SK-N-SH (cell line): ENCODE data around the gene SLC34A3. TPM values are rescaled to one million over a fixed set of nuclear protein-coding genes. Genes with fewer than 3 reads are reported as not detected.

ENCODE experiments used
- CTCF ChIA-PET: fragments of 300-600, 350-600 bp; formaldehyde crosslinking; extraction: SDS; loops from one replicate; lab custom pipeline; 2021; lab: Yijun Ruan, JAX
- POLR2A ChIA-PET: fragments of 350-600 bp; sonication (Branson Sonifier 250); formaldehyde crosslinking; extraction: SDS; loops from one replicate; lab custom pipeline; 2020; ENCODE audit warnings: antibody characterized with exemption, inconsistent platforms; lab: Yijun Ruan, JAX
- DNase-seq: peaks from one replicate; pipeline ENCODE4 v3.0.0; 2012
- H2AFZ ChIP-seq: fragments of 200-600 bp; sonication (generic); 2 replicates; pipeline ENCODE4 v1.8.1; 2016; ENCODE audit warnings: antibody characterized with exemption, mild to moderate bottlenecking, low read depth
- H3F3A ChIP-seq: fragments of 200-600 bp; sonication (generic); replicated peaks from 2 replicates; pipeline ENCODE3; 2016; ENCODE audit warnings: antibody characterized with exemption, mild to moderate bottlenecking; ENCODE audit not compliant: insufficient read depth
- H3K27ac ChIP-seq, 2 experiments: fragments of 200-500 bp in 1 of 2; fragments of 200-600 bp in 1 of 2; sonication (Bioruptor generic) in 1 of 2; sonication (generic), shearing (Covaris generic) in 1 of 2; 2 replicates each; pipeline versions ENCODE4 v1.5.1 to v1.6.1; 2014 to 2016; ENCODE audit warnings: low read depth in 2 of 2, inconsistent platforms in 1 of 2, low read length in 1 of 2, mild to moderate bottlenecking in 1 of 2, mixed read lengths in 1 of 2
- H3K27me3 ChIP-seq: fragments of 200-600 bp; sonication (generic), shearing (Covaris generic); 2 replicates; pipeline ENCODE4 v1.6.1; 2016; ENCODE audit warnings: mixed run types; ENCODE audit not compliant: insufficient read depth
- H3K36me3 ChIP-seq, 2 experiments: fragments of 200-500 bp in 1 of 2; fragments of 200-600 bp in 1 of 2; sonication (Bioruptor generic) in 1 of 2; sonication (generic) in 1 of 2; replicated peaks in 1 of 2; 2 replicates each; pipeline versions ENCODE3 to v1.5.1; 2014 to 2016; ENCODE audit warnings: low read length in 1 of 2, mild to moderate bottlenecking in 1 of 2; ENCODE audit not compliant: insufficient read depth in 2 of 2, control insufficient read depth in 1 of 2
- H3K4me1 ChIP-seq, 2 experiments: fragments of 200-500 bp in 1 of 2; fragments of 200-600 bp in 1 of 2; sonication (Bioruptor generic) in 1 of 2; sonication (generic), shearing (Covaris generic) in 1 of 2; 2 replicates each; pipeline versions ENCODE4 v1.5.1 to v1.6.1; 2014 to 2016; ENCODE audit warnings: low read depth in 1 of 2, low read length in 1 of 2, mixed run types in 1 of 2; ENCODE audit not compliant: insufficient read depth in 2 of 2, control insufficient read depth in 1 of 2
- H3K4me2 ChIP-seq: fragments of 200-600 bp; sonication (generic), shearing (Covaris generic); 2 replicates; pipeline ENCODE4 v1.6.1; 2017; ENCODE audit warnings: mixed run types
- H3K4me3 ChIP-seq, 2 experiments: fragments of 200-500 bp in 1 of 2; fragments of 200-600 bp in 1 of 2; sonication (Bioruptor generic) in 1 of 2; sonication (generic), shearing (Covaris generic) in 1 of 2; 2 replicates each; pipeline versions ENCODE4 v1.5.1 to v1.8.1; 2014 to 2016; ENCODE audit warnings: low read depth in 2 of 2, inconsistent platforms in 1 of 2, low read length in 1 of 2, mild to moderate bottlenecking in 1 of 2, mixed read lengths in 1 of 2, moderate library complexity in 1 of 2
- H3K79me2 ChIP-seq: fragments of 200-600 bp; sonication (generic); 2 replicates; pipeline ENCODE4 v1.8.1; 2017; ENCODE audit warnings: mild to moderate bottlenecking; ENCODE audit not compliant: insufficient read depth
- H3K9ac ChIP-seq: fragments of 200-600 bp; sonication (generic); 2 replicates; pipeline ENCODE4 v1.6.1; 2017; ENCODE audit warnings: mixed run types
- H3K9me2 ChIP-seq: fragments of 200-600 bp; sonication (generic); 2 replicates; pipeline ENCODE4 v1.6.1; 2017; ENCODE audit warnings: mixed run types
- H3K9me3 ChIP-seq: fragments of 200-600 bp; sonication (generic); 2 replicates; pipeline ENCODE4 v1.6.1; 2017; ENCODE audit warnings: mixed run types, mild to moderate bottlenecking, moderate library complexity
- H4K20me1 ChIP-seq: fragments of 200-600 bp; sonication (generic); 2 replicates; pipeline ENCODE4 v1.6.1; 2017; ENCODE audit warnings: mild to moderate bottlenecking, mixed run types; ENCODE audit not compliant: insufficient read depth
- ELF1 ChIP-seq: IDR thresholded peaks from 2 replicates; pipeline ENCODE4 v1.4.0; 2012
- EP300 ChIP-seq, 2 experiments: IDR thresholded peaks; 2 replicates each; pipeline versions ENCODE4 v1.4.0 to v1.6.1; 2012; ENCODE audit warnings: borderline replicate concordance in 1 of 2, low read depth in 1 of 2, low read length in 1 of 2
- EZH2phosphoT487 ChIP-seq: fragments of 200-600 bp; sonication (generic); IDR thresholded peaks from 2 replicates; pipeline ENCODE4 v1.6.1; 2017; ENCODE audit warnings: low read depth, mixed run types, mild to moderate bottlenecking, antibody characterized with exemption, moderate library complexity, borderline replicate concordance
- FOSL2 ChIP-seq: IDR thresholded peaks from 2 replicates; pipeline ENCODE4 v1.4.0; 2012; ENCODE audit warnings: low read depth, mild to moderate bottlenecking, moderate library complexity, borderline replicate concordance
- FOXJ3 ChIP-seq: sonication (generic); formaldehyde crosslinking; IDR thresholded peaks from 2 replicates; pipeline ENCODE4 v1.5.1; 2020; ENCODE audit warnings: mild to moderate bottlenecking, missing genetic modification reagents
- GATA2 ChIP-seq: sonication (generic); formaldehyde crosslinking; IDR thresholded peaks from 2 replicates; pipeline ENCODE4 v1.5.0; 2020; ENCODE audit warnings: mild to moderate bottlenecking, missing genetic modification reagents
- MEF2A ChIP-seq: IDR thresholded peaks from 2 replicates; pipeline ENCODE4 v1.4.0; 2012; ENCODE audit warnings: low read depth, borderline replicate concordance
- MXI1 ChIP-seq: IDR thresholded peaks from 2 replicates; pipeline ENCODE4 v1.6.1; 2012; ENCODE audit warnings: mild to moderate bottlenecking, low read depth, low read length, improper control_type of control experiment
- NFIC ChIP-seq: IDR thresholded peaks from 2 replicates; pipeline ENCODE4 v1.4.0; 2012; ENCODE audit warnings: borderline replicate concordance
- NRF1 ChIP-seq: IDR thresholded peaks from 2 replicates; pipeline ENCODE4 v1.6.1; 2012; ENCODE audit warnings: low read depth, mild to moderate bottlenecking, low read length
- POLR2AphosphoS5 ChIP-seq: IDR thresholded peaks from 2 replicates; pipeline ENCODE4 v1.6.1; 2012; ENCODE audit warnings: low read depth, low read length
- RFX5 ChIP-seq: IDR thresholded peaks from 2 replicates; pipeline ENCODE4 v1.6.1; 2012; ENCODE audit warnings: mild to moderate bottlenecking, improper control_type of control experiment, low read length
- SIN3A ChIP-seq: IDR thresholded peaks from 2 replicates; pipeline ENCODE4 v1.6.1; 2012; ENCODE audit warnings: low read depth, mild to moderate bottlenecking, low read length, moderate library complexity, borderline replicate concordance
- SMC3 ChIP-seq: IDR thresholded peaks from 2 replicates; pipeline ENCODE4 v1.6.1; 2012; ENCODE audit warnings: low read depth, low read length, improper control_type of control experiment
- TAF1 ChIP-seq: IDR thresholded peaks from 2 replicates; pipeline ENCODE4 v1.6.1; 2012; ENCODE audit warnings: low read depth, mild to moderate bottlenecking, low read length, moderate library complexity, borderline replicate concordance
- YY1 ChIP-seq: IDR thresholded peaks from 2 replicates; pipeline ENCODE4 v1.4.0; 2012; ENCODE audit warnings: low read depth, mild to moderate bottlenecking
- WGBS: methylation state at CpG from one replicate; pipeline ENCODE4 v1.1.6; 2017; ENCODE audit warnings: low lambda C conversion rate; 5-methylcytosine and 5-hydroxymethylcytosine counted together
- polyA plus RNA-seq, 3 experiments: library from polyadenylated mRNA; depleted of rRNA; stranded (reverse); fragments of >200 nt; gene quantifications; 2 replicates each; pipeline ENCODE4 v1.2.3, GENCODE V29; 2012
- TF ChIP-seq, protein P1 (sequence below): IDR thresholded peaks from 2 replicates; pipeline ENCODE4 v1.4.0; 2012; ENCODE audit warnings: low read depth, borderline replicate concordance
- TF ChIP-seq, protein P2 (sequence below): IDR thresholded peaks from 2 replicates; pipeline ENCODE4 v1.4.0; 2012; ENCODE audit warnings: low read depth
- TF ChIP-seq, protein P3 (sequence below): fragments of 200-600 bp; sonication (generic); IDR thresholded peaks from 2 replicates; pipeline ENCODE4 v1.6.1; 2017; ENCODE audit warnings: antibody characterized with exemption, mild to moderate bottlenecking, moderate library complexity
- TF ChIP-seq, protein P4 (sequence below): fragments of 150-350 bp; IDR thresholded peaks from 2 replicates; pipeline ENCODE4 v1.6.1; 2017; ENCODE audit warnings: antibody characterized with exemption, low read length, low read depth, borderline replicate concordance

SLC34A3 gene
- polyA plus RNA-seq, 1 of the 3 experiments (the other 2 are of a cell fraction), result not detected

DNA sequence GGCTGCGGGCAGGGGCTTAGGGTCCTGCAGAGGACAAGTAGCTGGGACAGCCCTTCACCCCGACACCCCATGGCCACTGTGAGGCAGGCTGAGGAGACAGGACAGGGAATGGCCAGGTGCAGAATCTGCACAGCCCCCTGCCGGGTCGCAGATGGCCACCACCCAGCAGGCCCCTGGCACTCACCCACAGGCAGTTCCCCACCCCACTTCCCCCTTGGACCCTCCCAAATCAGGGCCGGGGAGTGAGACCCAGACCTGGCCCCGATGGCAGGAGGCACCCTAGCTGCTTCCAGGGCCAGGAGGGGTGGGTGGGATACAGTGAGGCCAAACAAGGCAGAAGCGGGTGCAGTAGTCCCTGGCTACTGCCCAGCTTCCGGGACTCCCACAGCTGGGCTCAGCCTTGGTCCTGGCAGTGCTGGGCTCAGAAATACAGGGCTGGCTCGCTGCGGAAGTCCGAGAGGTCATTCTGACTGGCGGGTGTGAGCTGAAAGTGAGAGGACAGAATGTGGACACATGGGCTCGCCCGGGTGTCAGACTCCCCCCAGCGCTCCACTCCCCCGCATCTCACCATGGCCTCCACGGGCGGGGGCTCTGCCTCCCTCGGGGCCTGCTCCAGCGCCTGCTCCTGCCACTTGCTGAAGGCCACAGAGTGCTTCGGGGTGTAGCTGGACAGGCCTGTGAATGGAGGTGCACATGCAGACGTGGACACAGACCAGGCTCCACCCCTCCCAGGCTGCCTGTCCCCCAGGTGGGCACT is 38.8 kb upstream of the SLC34A3 start (continued):
- TF ChIP-seq, protein P1, sequence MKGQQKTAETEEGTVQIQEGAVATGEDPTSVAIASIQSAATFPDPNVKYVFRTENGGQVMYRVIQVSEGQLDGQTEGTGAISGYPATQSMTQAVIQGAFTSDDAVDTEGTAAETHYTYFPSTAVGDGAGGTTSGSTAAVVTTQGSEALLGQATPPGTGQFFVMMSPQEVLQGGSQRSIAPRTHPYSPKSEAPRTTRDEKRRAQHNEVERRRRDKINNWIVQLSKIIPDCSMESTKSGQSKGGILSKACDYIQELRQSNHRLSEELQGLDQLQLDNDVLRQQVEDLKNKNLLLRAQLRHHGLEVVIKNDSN, result no peak
- TF ChIP-seq, all 33 proteins: peak for 0

DNA sequence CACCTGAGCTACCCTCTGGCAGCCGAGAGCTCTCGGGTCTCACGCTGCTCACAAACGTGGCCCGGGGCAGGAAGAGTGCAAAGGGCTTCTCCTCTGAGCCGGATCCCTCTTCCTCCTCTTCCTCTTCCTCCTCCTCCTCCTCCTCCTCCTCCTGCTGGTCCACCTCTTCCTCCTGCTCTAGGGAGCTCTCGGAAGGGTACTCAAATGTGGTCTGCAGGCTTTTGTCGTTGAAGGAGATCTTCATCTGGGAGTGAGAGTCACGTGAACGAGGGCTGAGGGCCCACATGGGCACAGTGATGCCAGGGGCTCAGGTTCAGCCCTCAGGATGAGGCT is 38.3 kb upstream of the SLC34A3 start:
- peaks cover 3 to 21% of the 10 kb centered on the region in 2 experiments for H3K36me3 ChIP-seq
- ChIA-PET POLR2A (interaction anchor here (0.5 to 1.4 kb wide), 3 partner anchors 8 to 69 kb away, joined by 3 to 5 read pairs (median 3); partner anchors contain the start of genes GRIN1 and TPRN), CTCF (interaction anchor here (0.9 to 3.1 kb wide), 5 partner anchors 21 to 44 kb away, joined by 3 to 11 read pairs (median 6); partner anchors contain the start of gene RNF224)
- no peak overlapping the region for H3K27ac ChIP-seq
- 89% methylated on average over 6 of the region's 10 CpGs for WGBS
- H3K9me2 ChIP-seq, result no peaks in the 10 kb centered on the region
- no peaks in the 10 kb centered on the region for H3K9me3 ChIP-seq
- H3K4me3 ChIP-seq, result no peak overlapping the region
- DNase-seq, result no peak
- H3K4me1 ChIP-seq, result peaks cover 6 to 18% of the 10 kb centered on the region in 2 experiments; a peak in 3 of 4 replicates
- no peaks in the 10 kb centered on the region for H3K27me3 ChIP-seq
- no peak overlapping the region for H3K4me2 ChIP-seq
- H2AFZ ChIP-seq, result no peak overlapping the region
- peaks cover 16% of the 10 kb centered on the region for H3F3A ChIP-seq
- no peak overlapping the region for H3K9ac ChIP-seq
- peaks cover 65% of the 10 kb centered on the region for H3K79me2 ChIP-seq
- peaks cover 53% of the 10 kb centered on the region for H4K20me1 ChIP-seq
- TF ChIP-seq NRF1, result no peak
- TF ChIP-seq, protein P2, sequence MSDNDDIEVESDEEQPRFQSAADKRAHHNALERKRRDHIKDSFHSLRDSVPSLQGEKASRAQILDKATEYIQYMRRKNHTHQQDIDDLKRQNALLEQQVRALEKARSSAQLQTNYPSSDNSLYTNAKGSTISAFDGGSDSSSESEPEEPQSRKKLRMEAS, result no peak
- TF ChIP-seq, protein P3, sequence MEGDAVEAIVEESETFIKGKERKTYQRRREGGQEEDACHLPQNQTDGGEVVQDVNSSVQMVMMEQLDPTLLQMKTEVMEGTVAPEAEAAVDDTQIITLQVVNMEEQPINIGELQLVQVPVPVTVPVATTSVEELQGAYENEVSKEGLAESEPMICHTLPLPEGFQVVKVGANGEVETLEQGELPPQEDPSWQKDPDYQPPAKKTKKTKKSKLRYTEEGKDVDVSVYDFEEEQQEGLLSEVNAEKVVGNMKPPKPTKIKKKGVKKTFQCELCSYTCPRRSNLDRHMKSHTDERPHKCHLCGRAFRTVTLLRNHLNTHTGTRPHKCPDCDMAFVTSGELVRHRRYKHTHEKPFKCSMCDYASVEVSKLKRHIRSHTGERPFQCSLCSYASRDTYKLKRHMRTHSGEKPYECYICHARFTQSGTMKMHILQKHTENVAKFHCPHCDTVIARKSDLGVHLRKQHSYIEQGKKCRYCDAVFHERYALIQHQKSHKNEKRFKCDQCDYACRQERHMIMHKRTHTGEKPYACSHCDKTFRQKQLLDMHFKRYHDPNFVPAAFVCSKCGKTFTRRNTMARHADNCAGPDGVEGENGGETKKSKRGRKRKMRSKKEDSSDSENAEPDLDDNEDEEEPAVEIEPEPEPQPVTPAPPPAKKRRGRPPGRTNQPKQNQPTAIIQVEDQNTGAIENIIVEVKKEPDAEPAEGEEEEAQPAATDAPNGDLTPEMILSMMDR, result no peak
- TF ChIP-seq, protein P1, result no peak
- TF ChIP-seq SMC3, result no peak
- no peak for TF ChIP-seq MEF2A
- TF ChIP-seq MXI1, result no peak
- TF ChIP-seq EP300 (IDR thresholded peaks at IDR 0.05; ENCODE audit: borderline replicate concordance in 1 of 2, low read depth in 1 of 2, low read length in 1 of 2), result no peak

DNA sequence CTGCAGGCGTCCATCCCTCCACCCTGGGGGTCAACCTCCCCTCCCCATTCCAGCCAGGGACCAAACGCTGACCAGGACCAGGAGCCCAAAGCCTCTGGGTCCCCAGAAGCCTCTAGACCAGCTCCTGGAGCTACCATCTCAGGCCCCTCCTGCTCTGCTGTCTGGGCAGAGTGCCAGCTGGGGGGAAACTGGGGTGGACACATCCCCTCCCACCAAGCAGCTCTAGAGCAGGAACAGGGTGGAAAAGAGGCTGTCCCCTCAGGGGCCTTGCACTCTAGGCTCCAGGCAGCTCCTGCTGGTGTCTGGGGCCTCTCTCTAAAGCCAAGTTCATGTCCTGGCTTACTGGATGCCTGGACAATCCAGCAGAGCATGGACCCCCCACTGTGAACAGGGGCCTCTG is 37.8 kb upstream of the SLC34A3 start:
- Histone ChIP-seq H4K20me1 (peaks cover 57% of the 10 kb centered on the region), H2AFZ (no peak overlapping the region), H3K27ac (no peak overlapping the region), H3F3A (peaks cover 16% of the 10 kb centered on the region), H3K27me3 (no peaks in the 10 kb centered on the region), H3K9me3 (no peaks in the 10 kb centered on the region), H3K36me3 (peaks cover 3 to 21% of the 10 kb centered on the region in 2 experiments), H3K79me2 (peaks cover 65% of the 10 kb centered on the region), H3K4me3 (no peak overlapping the region), H3K4me2 (no peak overlapping the region), H3K9me2 (no peaks in the 10 kb centered on the region), H3K9ac (no peak overlapping the region), H3K4me1 (peaks cover 6 to 17% of the 10 kb centered on the region in 2 experiments; a peak in 3 of 4 replicates)
- 100% methylated on average over 1 of the region's 2 CpGs for WGBS
- ChIA-PET CTCF (interaction anchor here (1.2 to 3.1 kb wide), 4 partner anchors 21 to 44 kb away, joined by 3 to 11 read pairs (median 6); partner anchors contain the start of gene RNF224), POLR2A (interaction anchor here (0.5 to 1.4 kb wide), 3 partner anchors 8 to 70 kb away, joined by 3 to 5 read pairs (median 3); partner anchors contain the start of genes GRIN1 and TPRN)
- DNase-seq, result no peak
- no peak for TF ChIP-seq TAF1
- TF ChIP-seq RFX5, result no peak
- no peak for TF ChIP-seq NFIC
- TF ChIP-seq FOSL2, result no peak
- TF ChIP-seq YY1, result no peak
- TF ChIP-seq SIN3A, result no peak
- TF ChIP-seq ELF1, result no peak
- no peak for TF ChIP-seq FOXJ3 (CRISPR knock-in tag)
- no peak for TF ChIP-seq GATA2 (CRISPR knock-in tag)
- no peak for TF ChIP-seq EZH2phosphoT487
- TF ChIP-seq MXI1, result no peak
- no peak for TF ChIP-seq EP300 (IDR thresholded peaks at IDR 0.05; ENCODE audit: borderline replicate concordance in 1 of 2, low read depth in 1 of 2, low read length in 1 of 2)
- TF ChIP-seq, protein P4, sequence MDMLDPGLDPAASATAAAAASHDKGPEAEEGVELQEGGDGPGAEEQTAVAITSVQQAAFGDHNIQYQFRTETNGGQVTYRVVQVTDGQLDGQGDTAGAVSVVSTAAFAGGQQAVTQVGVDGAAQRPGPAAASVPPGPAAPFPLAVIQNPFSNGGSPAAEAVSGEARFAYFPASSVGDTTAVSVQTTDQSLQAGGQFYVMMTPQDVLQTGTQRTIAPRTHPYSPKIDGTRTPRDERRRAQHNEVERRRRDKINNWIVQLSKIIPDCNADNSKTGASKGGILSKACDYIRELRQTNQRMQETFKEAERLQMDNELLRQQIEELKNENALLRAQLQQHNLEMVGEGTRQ, result no peak
- no peak for TF ChIP-seq POLR2AphosphoS5
